Activated CD4-positive, CD25-positive, alpha-beta regulatory T cell treated with anti-CD3 and anti-CD28 coated beads, Interleukin-2, amount 50 U/mL, for 24 hours (primary cell): Measurements from ENCODE around the gene KAZN.

Source experiments
- ATAC-seq, 2 donors: fragments of 150-1000 bp; cut with Tn5 transposase; one replicate each; pipeline ENCODE4 v1.10.0; 2021; ENCODE audit warnings: mild to moderate bottlenecking in 1 of 2, moderate library complexity in 1 of 2

Gene KAZN

GRCh38 chr1:14748151-14748550 is 149.7 kb downstream of the KAZN start:
- no peak for ATAC-seq

GRCh38 chr1:14748977-14749376 is 150.5 kb downstream of the KAZN start:
- ATAC-seq, result no peak

GRCh38 chr1:14750490-14750889 is 152.0 kb downstream of the KAZN start:
- ATAC-seq, result no peak

- ATAC-seq, result no peak
Measured at GRCh38 chr1:14755518-14756252, 157.2 kb downstream of the KAZN start.

- ATAC-seq, result no peak
Measured at GRCh38 chr1:14756589-14757285, 158.3 kb downstream of the KAZN start.

GRCh38 chr1:14757286-14757625 is 158.8 kb downstream of the KAZN start:
- no peak for ATAC-seq

GRCh38 chr1:14759042-14759818 is 160.7 kb downstream of the KAZN start:
- ATAC-seq, result no peak

- ATAC-seq, result no peak
Measured at GRCh38 chr1:14759843-14760242, 161.4 kb downstream of the KAZN start.

GRCh38 chr1:14760780-14761179 is 162.3 kb downstream of the KAZN start:
- ATAC-seq, result no peak

GRCh38 chr1:14761291-14762153 is 163.0 kb downstream of the KAZN start:
- ATAC-seq, result no peak

- ATAC-seq, result no peak
Measured at GRCh38 chr1:14763977-14764376, 165.5 kb downstream of the KAZN start.

GRCh38 chr1:14765773-14766172 is 167.3 kb downstream of the KAZN start:
- ATAC-seq, result no peak

- ATAC-seq, result no peak
Measured at GRCh38 chr1:14767075-14767474, 168.6 kb downstream of the KAZN start.

- no peak for ATAC-seq
Measured at GRCh38 chr1:14768582-14769304, 170.3 kb downstream of the KAZN start.

- no peak for ATAC-seq
Measured at GRCh38 chr1:14769486-14770274, 171.2 kb downstream of the KAZN start.

GRCh38 chr1:14773396-14774025 is 175.0 kb downstream of the KAZN start:
- ATAC-seq, result no peak

GRCh38 chr1:14774225-14774624 is 175.7 kb downstream of the KAZN start:
- no peak for ATAC-seq

- no peak for ATAC-seq
Measured at GRCh38 chr1:14774988-14775387, 176.5 kb downstream of the KAZN start.

GRCh38 chr1:14775434-14775833 is 176.9 kb downstream of the KAZN start:
- no peak for ATAC-seq
